A549 (cell line): ENCODE measurements around the gene DDX20.

Experiments used
- CBX8 ChIP-seq: fragments of 200-600 bp; sonication (generic); IDR thresholded peaks from 2 replicates; pipeline ENCODE4 v1.6.1; 2016
- CTCF ChIP-seq: fragments of >200 bp; sonication (Bioruptor Twin); formaldehyde crosslinking; IDR thresholded peaks from 3 replicates; pipeline ENCODE4 v1.5.1; 2016
- EP300 ChIP-seq, 2 experiments: fragments of >200 bp; sonication (Bioruptor Twin); formaldehyde crosslinking; IDR thresholded peaks; 2 replicates in 1 of 2; 3 replicates in 1 of 2; pipeline ENCODE4 v1.6.1; 2016 to 2017
- KDM1A ChIP-seq: fragments of 200-600 bp; sonication (generic); IDR thresholded peaks from 2 replicates; pipeline ENCODE4 v1.6.1; 2016; ENCODE audit warnings: low read depth, mild to moderate bottlenecking
- MYC ChIP-seq: IDR thresholded peaks from 2 replicates; pipeline ENCODE4 v1.6.1; 2012; ENCODE audit warnings: mild to moderate bottlenecking, inconsistent platforms, low read length, improper control_type of control experiment, borderline replicate concordance
- POLR2A ChIP-seq: IDR thresholded peaks from 2 replicates; pipeline ENCODE4 v1.6.1; 2012; ENCODE audit warnings: mild to moderate bottlenecking, low read length
- RAD21 ChIP-seq, 2 experiments: fragments of >200 bp in 1 of 2; sonication (Bioruptor Twin) in 1 of 2; formaldehyde crosslinking in 1 of 2; IDR thresholded peaks in 1 of 2; conservative IDR thresholded peaks in 1 of 2; 2 replicates in 1 of 2; 3 replicates in 1 of 2; pipeline ENCODE4 v1.6.1; 2012 to 2018; ENCODE audit warnings: inconsistent platforms in 1 of 2
- REST ChIP-seq: fragments of 200-600 bp; sonication (generic); IDR thresholded peaks from 2 replicates; pipeline ENCODE4 v1.6.1; 2016; ENCODE audit warnings: antibody characterized with exemption, mild to moderate bottlenecking, moderate library complexity
- SREBF2 ChIP-seq: fragments of 450-650 bp; IDR thresholded peaks from 2 replicates; pipeline ENCODE4 v1.6.1; 2014; ENCODE audit warnings: mild to moderate bottlenecking, moderate library complexity

- TF ChIP-seq EP300 (IDR thresholded peaks at IDR 0.05) (no peak), CBX8 (no peak), MYC (no peak), KDM1A (no peak), RAD21 (conservative IDR thresholded peaks at IDR 0.05 in 1 of 2, IDR thresholded peaks at IDR 0.05 in 1 of 2) (no peak), CTCF (no peak), POLR2A (no peak), REST (no peak), SREBF2 (no peak)
Observed at GRCh38 chr1:111777301-111777700, 21.6 kb downstream of the DDX20 start.
